Lower lobe of right lung (tissue), 2 donors: ENCODE measurements around the gene BOD1L1. TPM values are rescaled to one million over a fixed set of nuclear protein-coding genes. Genes with fewer than 3 reads are reported as not detected.

Experiments used
- ATAC-seq, 2 donors: fragments of 200-7000 bp; cut with Tn5 transposase; one replicate each; pipeline ENCODE4 v1.9.1; 2020 to 2022; ENCODE audit warnings: mild to moderate bottlenecking in 2 of 2, moderate library complexity in 2 of 2
- DNase-seq: peaks from one replicate; pipeline ENCODE4 v3.0.0-alpha.2; 2020
- H3K27ac ChIP-seq: fragments of 200-600 bp; one replicate; pipeline ENCODE4 v1.8.0; 2022
- H3K27me3 ChIP-seq: fragments of 200-600 bp; one replicate; pipeline ENCODE4 v1.8.0; 2022; ENCODE audit warnings: low read depth
- H3K36me3 ChIP-seq: fragments of 200-600 bp; one replicate; pipeline ENCODE4 v1.8.0; 2022; ENCODE audit warnings: mild to moderate bottlenecking
- H3K4me1 ChIP-seq: fragments of 200-600 bp; one replicate; pipeline ENCODE4 v1.8.0; 2022
- H3K4me3 ChIP-seq: fragments of 200-600 bp; one replicate; pipeline ENCODE4 v1.8.0; 2022; ENCODE audit warnings: mild to moderate bottlenecking
- H3K9me3 ChIP-seq: fragments of 200-600 bp; one replicate; pipeline ENCODE4 v1.8.0; 2022
- CTCF ChIP-seq: fragments of 200-600 bp; IDR thresholded peaks from one replicate; pipeline ENCODE4 v1.8.0; 2022; ENCODE audit warnings: antibody characterized with exemption, mild to moderate bottlenecking
- intact Hi-C: fragments of 100-400 bp; cut with DNase I; formaldehyde crosslinking; loops from one replicate; pipeline ENCODE4 v1.11.0; 2022
- total RNA-seq: library from RNA; stranded (reverse); fragmentation: NEBNext Ultra II Directional; extraction: Animal tissue kit (Norgen Biotek cat#: 25700); gene quantifications from one replicate; pipeline ENCODE4 v1.2.1, GENCODE V29; 2021
- donor health status: DM: no; HTN: yes; CAD: no; lungs with severe emphysema.

The BOD1L1 gene
- total RNA-seq, 1 donor from 2014 or later, result 42.7 TPM

GRCh38 chr4:13645075-13645474, 17.6 kb upstream of the BOD1L1 start:
- TF ChIP-seq CTCF, result no peak
- Histone ChIP-seq H3K9me3 (no peaks in the 10 kb centered on the region), H3K27ac (no peak overlapping the region), H3K4me3 (no peak overlapping the region), H3K27me3 (no peaks in the 10 kb centered on the region), H3K36me3 (no peaks in the 10 kb centered on the region), H3K4me1 (no peaks in the 10 kb centered on the region)
- ATAC-seq, result no peak
- intact Hi-C loops, result no loop called here
- DNase-seq, result no peak

- ATAC-seq, result no peak
- no peak overlapping the region for H3K27ac ChIP-seq
Observed at GRCh38 chr4:13642170-13642950, 14.8 kb upstream of the BOD1L1 start.

GRCh38 chr4:13641084-13641483, 13.6 kb upstream of the BOD1L1 start:
- Histone ChIP-seq H3K27ac (no peak overlapping the region), H3K4me3 (no peak overlapping the region), H3K4me1 (no peaks in the 10 kb centered on the region), H3K27me3 (no peaks in the 10 kb centered on the region), H3K36me3 (no peaks in the 10 kb centered on the region), H3K9me3 (no peaks in the 10 kb centered on the region)
- no peak for ATAC-seq
- no peak for DNase-seq
- intact Hi-C loops, result no loop called here
- no peak for TF ChIP-seq CTCF

More at GRCh38 chr4:13642170-13642950, 14.8 kb upstream of the BOD1L1 start:
- H3K4me1 ChIP-seq, result no peaks in the 10 kb centered on the region
- DNase-seq, result no peak
- H3K4me3 ChIP-seq, result no peak overlapping the region
- H3K27me3 ChIP-seq, result no peaks in the 10 kb centered on the region
- intact Hi-C loops, result no loop called here
- TF ChIP-seq CTCF, result no peak
- no peaks in the 10 kb centered on the region for H3K36me3 ChIP-seq
- H3K9me3 ChIP-seq, result no peaks in the 10 kb centered on the region

- intact Hi-C loops, result no loop called here
- no peaks in the 10 kb centered on the region for H3K9me3 ChIP-seq
- H3K4me3 ChIP-seq, result no peak overlapping the region
- no peaks in the 10 kb centered on the region for H3K36me3 ChIP-seq
- no peaks in the 10 kb centered on the region for H3K27me3 ChIP-seq
- no peak overlapping the region for H3K27ac ChIP-seq
- TF ChIP-seq CTCF, result no peak
- ATAC-seq (no peak), DNase-seq (no peak)
- no peaks in the 10 kb centered on the region for H3K4me1 ChIP-seq
Observed at GRCh38 chr4:13640149-13640940, 12.8 kb upstream of the BOD1L1 start.

GRCh38 chr4:13635286-13635799, 7.8 kb upstream of the BOD1L1 start:
- H3K4me3 ChIP-seq, result no peak overlapping the region
- intact Hi-C loops, result no loop called here
- no peaks in the 10 kb centered on the region for H3K36me3 ChIP-seq
- no peak for ATAC-seq
- no peaks in the 10 kb centered on the region for H3K9me3 ChIP-seq
- TF ChIP-seq CTCF, result no peak
- H3K27me3 ChIP-seq, result no peaks in the 10 kb centered on the region
- no peak for DNase-seq
- H3K27ac ChIP-seq, result no peak overlapping the region
- H3K4me1 ChIP-seq, result no peaks in the 10 kb centered on the region
